NCI-H2081 (cell line): ENCODE data around the gene APOBEC3A.

Experiments used
- DNase-seq, 2 experiments: peaks; one replicate each; lab custom pipeline; 2025; lab: John Stamatoyannopoulos, UW

Gene APOBEC3A

DNA sequence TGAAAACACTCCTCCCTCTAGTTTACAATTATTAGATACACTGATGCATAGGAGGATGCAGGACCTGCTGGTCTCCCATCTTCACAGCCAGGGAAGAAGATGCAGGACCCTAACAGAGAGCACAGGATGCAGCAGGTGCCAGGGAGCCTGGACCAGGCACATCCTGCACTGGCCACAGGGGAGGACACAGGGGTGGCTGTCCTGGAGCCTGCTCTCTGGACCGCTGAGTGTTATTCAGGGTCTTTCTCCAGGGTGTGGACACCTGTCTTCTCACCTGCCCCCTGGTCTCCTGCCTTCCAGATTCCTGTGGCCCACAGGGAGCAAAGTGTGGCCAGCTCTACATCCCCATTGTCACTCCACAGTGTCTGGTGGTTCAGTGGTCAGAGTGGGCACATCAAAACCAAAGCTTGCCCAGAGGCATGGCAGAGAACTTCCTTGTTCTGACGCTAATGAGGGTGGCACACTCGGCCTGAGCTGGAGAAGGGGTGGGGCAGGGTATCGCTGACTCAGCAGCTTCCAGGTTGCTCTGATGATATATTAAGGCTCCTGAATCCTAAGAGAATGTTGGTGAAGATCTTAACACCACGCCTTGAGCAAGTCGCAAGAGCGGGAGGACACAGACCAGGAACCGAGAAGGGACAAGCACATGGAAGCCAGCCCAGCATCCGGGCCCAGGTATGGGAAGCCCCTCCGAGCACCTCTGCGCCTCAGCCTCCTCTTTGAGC, at the start of gene APOBEC3A:
Gene APOBEC3A, plus strand, starts transcription at position 564 of the 725 bp plus-strand sequence. Its CDS starts 83 bp downstream, at position 647.
- DNase-seq, result no peak

DNA sequence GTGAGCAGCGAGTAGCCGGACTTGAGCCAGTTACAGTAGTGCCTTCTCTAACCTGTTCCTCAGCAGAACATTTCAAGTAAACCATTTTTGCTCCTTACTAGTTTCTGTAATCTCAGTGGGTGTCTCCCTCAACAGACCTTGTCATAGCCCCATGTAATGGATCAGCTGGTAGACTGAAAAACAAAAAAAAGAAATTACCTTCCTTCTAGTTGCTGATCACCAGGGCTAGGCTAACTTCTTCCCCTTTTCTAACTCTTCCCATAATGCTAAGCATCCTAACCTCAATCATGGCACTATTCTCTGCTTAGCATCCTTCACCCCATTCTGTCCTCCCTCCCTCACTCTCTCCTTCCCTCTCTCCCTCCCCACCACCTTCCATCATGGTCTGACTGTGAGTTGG, 49.6 kb upstream of the APOBEC3A start:
- DNase-seq, result no peak

DNA sequence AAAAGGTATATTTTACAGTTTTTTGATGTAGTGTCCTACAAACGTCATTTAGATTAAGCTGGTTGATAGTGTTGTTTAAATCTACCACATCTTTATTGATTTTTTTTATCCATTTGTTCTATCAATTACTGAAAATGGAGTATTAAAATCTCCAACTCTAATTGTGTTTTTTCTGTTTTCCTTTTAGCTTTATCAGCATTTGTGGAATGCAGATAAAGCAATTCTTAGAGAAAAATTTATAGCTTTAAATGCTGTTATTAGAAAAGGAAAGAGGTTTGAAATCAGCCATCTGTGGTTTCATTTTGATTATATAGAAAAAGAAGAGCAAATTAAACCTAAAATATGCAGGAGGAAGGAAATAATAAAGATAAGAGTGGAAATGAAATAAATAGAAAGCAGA, 46.0 kb upstream of the APOBEC3A start:
- DNase-seq, result no peak

DNA sequence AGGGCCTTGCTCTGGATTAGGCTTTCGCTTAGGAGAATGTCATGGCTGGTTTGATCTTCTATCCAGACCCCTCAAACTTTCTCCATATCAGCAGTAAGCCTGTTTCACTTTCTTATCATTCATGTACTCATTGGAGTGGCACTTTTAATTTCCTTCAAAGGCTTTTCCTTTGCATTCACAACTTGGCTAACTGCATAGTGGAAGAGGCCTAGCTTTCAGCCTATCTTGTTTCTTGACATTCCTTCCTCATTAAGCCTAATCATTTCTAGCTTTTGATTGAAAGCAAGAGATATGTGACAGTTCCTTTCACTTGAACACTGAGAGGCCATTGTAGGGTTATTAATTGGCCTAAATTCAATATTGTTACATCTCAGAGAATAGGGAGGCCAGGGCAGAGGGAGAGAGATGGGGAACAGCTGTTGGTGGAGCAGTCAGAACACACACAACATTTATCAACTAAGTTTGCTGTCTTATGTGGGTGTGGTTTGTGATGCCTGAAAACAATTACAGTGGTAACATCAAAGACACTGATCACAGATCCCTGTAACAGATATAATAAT, 37.7 kb upstream of the APOBEC3A start:
- DNase-seq, result no peak

DNA sequence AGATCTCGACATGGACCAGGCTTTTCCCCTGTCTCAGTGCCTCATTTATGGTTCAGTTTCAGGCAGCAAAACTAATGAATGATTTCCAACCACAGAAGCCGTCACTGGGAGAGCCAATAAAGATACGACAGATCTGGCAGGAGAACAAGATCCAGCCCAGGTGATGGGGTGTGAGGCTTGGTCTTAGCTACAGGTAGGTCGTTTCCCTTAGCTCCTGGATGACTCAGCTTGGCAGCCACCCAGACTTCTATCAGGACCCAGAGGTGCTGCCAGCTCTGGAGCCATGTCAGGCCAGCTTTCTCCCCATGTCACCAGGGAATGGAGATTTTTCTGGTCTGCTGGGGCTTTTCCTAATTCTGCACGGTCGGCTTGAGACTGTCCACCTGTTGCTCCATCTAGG, 36.3 kb upstream of the APOBEC3A start:
- DNase-seq, result peak; percentile 9 to 22

DNA sequence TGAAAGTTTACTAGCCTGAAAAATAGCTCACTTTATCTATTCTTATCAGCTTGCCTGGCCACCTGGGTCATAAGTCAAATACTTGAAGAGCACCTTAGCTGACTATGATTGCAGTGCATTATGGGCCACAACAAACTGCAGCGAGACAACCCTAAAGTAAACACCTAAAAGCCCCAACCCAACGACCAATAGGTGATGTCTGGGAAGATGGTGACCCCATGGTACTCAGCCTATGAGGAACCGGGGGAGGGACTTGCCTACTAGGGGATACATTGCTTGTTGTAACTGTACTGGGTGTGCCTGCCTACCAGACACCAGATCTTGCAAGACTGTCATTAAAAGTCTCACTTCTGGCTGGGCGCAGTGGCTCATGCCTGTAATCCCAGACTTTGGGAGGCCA, 35.6 kb upstream of the APOBEC3A start:
- DNase-seq, result no peak

DNA sequence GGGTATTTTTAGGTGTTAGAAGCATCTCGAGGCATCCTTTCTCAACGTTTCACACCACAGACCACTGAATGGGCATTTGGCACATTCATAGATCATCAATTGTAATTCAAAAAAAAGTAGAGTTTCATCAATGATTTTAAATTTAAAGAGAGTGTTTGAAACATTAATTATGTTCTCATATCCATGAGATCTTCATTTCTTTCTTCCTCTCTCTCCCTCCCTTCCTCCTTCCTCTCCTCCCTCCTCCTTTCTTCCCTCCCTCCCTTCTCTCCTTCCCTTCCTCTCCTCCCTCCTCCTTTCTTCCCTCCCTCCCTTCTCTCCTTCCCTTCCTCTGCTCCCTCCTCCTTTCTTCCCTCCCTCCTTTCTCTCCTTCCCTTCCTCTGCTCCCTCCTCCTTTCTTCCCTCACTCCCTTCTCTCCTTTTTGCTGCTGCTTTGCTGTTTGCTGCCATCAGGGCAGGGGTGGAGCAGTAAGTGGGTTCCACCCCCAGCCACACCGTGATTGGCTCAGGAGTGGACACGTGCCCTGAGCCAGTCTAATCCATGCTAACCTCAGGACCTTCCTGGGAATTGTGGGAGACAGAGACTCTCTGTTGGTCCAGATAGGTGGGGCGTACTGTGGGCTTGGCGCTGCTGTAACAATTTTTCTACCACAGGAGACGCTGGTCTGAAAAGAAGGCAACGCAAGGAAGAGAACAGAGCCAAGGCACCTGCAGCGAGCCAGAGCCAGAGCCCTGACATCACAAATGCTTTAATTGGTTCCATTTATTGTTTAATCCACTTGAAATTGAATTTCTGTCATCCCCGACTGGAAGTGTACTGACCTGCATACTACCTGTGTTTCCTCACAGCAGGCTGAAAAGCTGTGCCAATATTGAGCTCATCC, 33.7 kb upstream of the APOBEC3A start:
- DNase-seq, result peak in 1 of 2 experiments; percentile 99

DNA sequence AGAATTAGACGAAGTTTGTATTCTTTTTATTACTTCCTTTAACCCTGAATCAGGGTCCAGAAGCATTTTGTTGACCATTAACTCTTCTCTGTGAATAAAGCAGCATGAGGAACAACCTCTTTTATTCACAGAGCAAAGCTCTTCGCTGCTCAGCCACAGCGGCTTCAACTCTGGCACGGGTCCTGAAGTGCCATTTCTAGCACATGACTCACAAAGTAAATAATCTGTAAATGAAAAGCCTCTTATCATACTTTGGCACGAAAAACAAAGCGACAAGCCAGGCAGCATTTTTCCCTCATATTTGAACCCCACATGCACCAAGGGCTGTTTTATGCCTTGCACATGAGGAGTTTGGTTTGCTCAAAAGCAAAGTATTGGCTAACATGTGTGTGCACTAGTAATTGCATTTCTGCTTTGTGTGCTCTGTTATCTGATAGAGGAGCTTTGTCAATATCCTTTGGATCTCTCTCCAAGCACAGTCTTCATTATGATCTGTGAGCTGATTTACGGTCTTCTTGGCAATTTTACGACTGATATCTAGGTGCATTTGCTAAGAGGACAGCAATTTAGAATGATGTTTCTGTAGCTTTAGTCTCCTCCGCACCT, 33.0 kb upstream of the APOBEC3A start:
- peak; percentile 84 to 99 for DNase-seq

DNA sequence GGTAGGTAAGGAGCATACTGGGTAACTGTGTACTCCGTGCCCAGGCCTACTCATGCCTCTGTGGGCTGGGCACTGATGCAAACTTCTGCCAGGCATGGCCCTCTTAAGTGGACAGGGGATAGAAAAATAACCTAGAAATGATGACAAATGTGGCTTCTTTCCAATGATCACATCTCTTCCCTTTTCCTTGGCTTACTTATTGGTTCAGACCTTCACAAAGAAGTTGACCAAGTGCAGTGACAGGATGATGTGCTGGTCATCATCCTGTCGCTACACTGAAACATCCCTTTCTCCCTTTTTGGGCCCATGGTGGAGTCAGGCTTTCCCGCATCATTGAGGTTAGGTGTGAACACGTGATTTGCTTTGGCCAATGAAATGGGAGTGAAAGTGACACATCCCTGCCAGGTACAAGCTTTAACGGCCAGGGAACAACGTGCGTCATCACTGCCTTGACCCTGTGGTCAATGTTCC, 31.8 kb upstream of the APOBEC3A start:
- DNase-seq, result no peak

DNA sequence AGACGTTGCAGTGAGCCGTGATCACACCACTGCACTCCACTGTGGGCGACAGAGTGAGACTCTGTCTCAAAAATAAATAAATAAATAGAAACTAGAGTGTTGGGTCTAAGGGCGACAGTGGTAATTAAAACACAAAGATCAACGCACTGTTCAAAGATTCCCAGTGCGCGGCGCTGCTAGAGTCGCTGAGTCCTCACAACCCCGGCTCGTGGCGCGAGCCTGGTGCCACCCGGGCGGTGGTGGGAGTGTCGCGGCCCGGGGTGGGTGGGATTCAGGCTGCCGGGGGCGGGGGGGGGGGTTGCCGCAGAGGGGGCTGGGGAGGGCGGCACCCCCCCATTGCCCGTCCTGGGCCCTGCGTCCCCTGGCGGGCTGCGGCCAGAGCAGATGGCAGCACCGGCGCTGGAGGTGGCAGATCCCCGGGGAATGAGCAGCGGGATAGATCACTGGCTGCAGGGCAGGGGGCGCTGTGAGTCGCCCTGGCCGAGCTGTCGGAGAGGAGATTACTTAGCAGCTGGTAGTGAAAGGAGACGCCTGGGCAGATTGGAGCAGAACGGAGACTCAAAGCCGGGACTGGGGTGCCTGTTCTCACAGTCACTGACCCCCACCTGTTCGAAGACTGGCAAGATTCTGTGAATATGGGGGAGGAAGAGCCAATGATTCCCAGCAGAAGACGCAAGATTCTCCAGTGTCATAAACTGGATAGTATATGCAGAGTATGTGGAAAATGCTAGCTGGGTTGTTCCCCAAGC, 30.2 kb upstream of the APOBEC3A start:
- DNase-seq, result peak; percentile 33 to 34

DNA sequence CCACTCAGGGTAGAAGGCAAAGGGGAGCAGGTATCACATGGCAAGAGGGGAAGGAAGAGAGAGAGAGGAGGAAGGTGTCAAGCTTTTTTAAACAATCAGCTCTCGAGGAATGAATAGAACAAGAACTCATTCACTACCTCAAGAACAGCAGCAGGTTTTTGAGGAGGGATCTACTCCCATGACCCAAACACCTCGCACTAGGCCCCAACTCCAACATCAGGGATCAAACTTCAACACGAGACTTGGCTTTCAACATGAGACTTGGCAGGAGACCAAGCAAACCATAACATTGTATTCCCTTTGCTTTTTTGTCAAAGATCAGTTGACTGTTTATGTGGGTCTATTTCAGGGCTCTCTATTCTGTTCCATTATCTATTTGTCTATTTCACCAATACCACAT, 26.9 kb upstream of the APOBEC3A start:
- no peak for DNase-seq

DNA sequence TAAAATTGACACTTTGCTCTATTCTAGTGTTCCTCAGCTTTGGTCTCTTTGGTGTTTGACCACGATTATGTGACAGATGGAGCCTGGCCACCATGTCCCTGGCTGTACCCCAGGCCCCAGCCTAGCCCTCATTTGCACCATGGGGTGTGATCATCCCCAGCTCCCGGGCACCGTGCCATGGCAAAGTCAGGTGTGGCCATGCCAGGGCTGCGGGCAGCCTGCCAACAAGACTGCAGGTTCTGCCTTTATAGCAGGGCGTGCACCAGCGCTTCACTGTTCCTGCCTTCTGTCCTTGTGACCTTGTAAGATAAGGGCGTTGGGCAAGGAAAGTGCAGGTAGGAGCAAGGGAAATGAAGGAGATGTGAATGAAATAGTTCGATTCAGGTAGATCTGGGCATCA, 22.4 kb upstream of the APOBEC3A start:
- peak; percentile 91 to 94 for DNase-seq

DNA sequence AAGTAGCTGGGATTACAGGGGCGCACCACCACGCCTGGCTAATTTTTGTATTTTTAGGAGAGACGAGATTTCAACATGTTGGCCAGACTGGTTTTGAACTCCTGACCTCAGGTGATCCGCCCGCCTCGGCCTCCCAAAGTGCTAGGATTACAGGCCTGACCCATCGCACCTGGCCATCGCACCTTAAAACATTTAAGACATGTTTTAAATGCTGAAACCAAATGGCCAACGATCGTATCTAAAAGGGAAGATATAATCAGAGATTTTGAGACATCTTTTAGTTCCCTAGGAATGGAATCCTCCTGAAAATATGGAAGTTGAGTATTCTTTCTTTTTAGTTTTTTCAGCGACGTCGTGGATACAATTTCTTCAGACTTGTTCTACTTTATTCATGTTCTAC, 21.8 kb upstream of the APOBEC3A start:
- DNase-seq, result no peak

DNA sequence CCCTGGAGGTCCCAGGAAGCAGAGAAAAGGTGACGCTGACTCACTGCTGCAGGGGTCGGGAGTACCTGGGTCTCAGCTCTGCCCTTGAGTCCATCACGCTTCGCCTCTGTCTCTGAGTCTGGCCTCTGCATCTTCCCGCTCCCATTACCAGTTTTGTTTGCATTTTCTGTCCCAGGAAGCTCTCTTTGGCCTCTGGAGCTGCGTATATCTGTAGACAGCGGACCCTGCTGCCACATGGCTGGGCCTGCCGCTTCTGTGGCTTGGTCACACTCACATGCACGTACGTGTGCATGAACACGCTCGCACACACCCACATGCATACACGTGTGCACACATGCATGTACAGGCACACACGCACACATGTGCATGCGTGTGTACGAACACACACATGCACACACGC, 20.8 kb upstream of the APOBEC3A start:
- no peak for DNase-seq

DNA sequence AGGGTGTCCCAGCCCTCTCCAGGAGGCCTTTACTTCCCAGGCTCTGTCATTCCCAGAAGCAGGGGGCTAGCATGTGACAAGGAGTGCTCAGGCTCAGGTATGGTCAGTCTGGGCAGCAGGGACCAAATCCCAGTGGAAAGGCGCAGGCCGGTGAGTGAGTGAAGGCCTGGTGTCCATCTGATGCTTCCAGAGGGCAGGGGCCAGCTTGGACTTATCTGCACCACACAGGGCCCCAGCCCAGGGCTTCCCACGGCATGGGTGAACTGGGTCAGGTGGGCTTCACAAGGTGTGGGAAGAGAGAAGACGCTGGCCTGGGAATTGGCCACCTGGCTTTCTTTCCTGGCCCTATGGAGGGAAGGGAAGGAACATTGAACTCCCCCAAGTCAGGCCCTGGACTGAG, 20.4 kb upstream of the APOBEC3A start:
- DNase-seq, result no peak

DNA sequence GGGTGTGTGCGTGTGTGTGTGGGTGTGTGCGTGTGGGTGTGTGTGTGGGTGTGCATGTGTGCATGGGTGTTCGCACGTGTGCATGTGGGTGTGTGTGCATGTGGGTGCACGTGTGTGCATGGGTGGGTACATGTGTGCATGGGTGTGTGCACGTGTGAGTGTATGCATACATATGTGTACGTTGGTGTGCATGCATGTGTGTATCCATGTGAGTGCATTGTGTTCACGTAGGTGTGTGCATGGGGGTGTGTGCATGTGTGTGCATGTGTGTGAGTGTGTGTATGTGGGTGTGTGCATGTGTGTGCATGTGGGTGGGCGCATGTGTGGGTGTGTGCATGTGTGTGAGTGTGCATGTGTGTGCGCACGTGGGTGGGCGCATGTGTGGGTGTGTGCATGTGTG, 19.9 kb upstream of the APOBEC3A start:
- DNase-seq, result no peak

DNA sequence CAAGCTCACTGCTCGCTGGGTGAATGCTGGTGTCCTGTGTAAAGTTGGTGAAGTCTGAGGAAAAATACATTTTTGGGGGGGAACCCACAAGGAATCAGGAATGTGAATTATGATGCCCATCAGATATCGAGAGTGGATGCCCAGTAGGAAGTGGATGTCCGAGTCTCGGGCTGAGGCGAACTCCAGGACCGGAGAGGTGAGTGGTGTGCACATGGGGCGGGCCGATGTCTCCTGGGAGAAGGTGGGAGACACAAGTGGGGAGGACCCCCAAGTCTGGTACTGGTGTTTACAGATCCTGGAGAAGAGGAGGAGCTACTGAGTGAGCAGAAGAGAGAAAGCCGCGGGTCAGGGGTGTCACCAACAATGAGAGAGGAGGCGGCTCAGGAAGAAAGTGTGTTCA, 19.2 kb upstream of the APOBEC3A start:
- no peak for DNase-seq

DNA sequence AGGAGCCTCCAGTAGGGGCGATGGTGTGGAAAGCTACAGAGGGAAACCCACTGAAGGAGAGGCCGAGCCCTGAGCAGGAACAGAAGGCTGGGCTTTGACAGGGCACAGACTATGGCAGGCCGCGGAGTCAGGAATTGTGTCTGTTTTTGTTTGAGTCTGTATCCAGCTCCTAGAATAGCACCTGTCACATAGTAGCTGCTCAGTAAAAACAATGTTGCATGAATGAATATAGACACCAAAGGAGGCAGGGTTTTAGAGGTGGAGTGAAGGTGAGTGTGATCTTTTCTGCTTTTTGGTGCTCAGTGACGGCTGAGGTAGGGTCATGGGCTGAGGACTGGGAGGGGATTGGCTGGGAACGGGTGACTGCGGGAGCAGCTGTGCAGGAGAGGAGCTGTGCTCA, 18.5 kb upstream of the APOBEC3A start:
- no peak for DNase-seq

DNA sequence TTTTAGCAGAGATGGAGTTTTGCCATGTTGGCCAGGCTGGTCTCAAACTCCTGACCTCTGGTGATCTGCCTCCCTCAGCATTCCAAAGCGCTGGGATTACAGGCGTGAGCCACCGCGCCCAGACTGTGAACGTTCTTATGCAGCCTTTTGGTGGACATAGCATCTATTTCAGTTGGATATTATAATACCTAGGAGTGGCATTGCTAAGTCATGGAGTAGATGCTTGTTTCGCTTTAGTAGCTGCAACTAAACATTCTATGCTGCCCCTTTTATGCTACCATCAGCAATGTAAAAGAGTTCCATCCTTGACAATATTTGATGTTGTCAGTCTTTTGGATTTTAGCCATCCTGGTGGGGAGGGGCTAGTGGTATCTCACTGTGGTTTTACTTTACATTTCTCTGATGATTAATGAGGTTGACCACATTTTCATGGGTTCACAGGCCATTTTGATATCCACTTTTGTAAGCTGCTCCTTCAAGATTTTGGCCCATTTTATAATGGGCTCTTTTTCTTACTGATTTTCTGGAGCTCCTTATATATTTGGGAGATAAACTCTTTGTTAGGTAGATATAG, 16.5 kb upstream of the APOBEC3A start:
- DNase-seq, result no peak

DNA sequence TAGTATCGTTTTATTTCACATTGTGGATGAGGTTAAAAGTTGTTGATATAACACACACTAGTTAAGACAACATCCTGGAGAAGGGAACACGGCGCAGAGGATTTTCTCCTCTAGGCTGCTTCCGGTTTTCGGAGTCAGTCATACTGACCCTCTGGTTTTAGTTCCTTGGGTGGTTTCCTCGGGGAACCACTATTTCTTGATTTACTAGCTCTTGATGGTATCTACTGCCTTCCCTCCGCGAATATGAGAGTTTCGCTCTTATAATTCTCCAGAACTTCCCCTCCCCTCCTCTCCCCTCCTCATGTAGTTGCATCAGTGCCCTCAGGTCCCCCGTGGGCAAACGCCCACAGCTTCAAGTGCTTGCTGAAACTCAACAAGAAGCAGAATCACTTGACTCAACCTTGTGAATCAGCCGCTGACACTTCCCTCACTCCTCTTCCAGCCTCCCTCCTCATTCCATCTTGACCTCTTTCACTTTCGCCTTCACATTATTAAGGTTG, 15.9 kb upstream of the APOBEC3A start:
- DNase-seq, result no peak

DNA sequence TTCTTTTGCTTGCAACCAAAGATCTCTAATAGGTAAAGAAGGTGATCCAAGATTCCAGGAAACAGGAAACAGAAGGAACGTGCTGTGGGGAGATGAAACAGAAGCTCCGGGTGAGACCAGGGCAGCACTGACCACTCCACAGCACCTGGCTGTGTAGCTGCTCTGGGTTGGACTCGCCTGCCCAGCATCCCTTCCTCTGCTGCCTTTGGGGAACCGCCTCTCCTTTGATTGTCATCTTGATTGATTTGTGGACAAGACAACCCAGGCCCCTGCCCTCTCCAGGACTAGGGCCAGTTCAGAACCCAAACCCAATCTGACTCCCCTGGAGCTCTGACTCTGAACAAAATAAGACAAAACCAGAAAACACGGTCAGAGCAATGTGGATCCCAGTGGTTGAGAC, 14.7 kb upstream of the APOBEC3A start:
- DNase-seq, result no peak
